LNCaP clone FGC (cell line): ENCODE data around the gene NRDE2.

Experiments used
- DNase-seq: peaks from one replicate; pipeline ENCODE4 v3.0.0-alpha.2; 2011; ENCODE audit warnings: low read depth
- H3K4me3 ChIP-seq: 2 replicates; pipeline ENCODE4 v1.5.1; 2011; ENCODE audit warnings: mild to moderate bottlenecking, low read depth, low read length, control low read depth
- TF ChIP-seq, protein P1 (sequence below): IDR thresholded peaks from 2 replicates; pipeline ENCODE4 v1.5.1; 2012; ENCODE audit warnings: mild to moderate bottlenecking; ENCODE audit not compliant: control insufficient read depth, insufficient read depth; ENCODE audit errors: extremely low read depth

Gene NRDE2

DNA sequence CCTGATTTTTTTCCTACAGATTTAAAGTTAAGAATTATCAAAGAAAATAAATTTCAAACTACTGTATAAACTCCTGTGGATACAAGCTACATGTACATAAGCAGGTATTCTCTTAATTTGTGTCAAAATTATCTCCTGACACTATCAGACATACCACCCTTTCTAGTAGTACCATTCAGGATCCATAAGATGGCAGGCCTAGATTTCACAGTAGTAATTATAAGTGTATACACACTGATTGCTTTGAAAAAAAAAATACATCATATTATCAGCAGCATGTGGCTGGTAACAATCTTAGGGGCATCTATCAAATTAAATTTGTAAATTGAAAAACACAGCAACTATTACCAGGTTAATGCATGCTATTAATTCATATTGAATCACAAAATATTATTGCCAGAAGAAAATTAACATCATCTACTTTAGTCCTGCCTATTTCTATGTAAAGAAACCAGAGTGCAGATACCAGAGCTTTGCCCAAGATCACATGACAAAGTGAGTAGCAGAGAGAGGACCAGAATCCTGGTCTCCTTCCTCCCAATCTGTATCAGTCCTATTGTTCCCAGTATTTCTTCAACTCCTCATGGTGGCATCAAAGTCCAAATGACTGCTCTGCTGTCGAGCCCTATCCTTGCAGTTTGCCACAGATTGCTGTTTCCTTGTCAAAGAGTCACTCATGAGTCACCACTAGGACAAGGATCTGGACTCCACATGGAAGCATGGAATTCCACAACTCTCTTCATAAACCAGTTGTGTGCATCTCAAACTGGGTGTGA is 37.4 kb upstream of the NRDE2 start:
- TF ChIP-seq, protein P1, sequence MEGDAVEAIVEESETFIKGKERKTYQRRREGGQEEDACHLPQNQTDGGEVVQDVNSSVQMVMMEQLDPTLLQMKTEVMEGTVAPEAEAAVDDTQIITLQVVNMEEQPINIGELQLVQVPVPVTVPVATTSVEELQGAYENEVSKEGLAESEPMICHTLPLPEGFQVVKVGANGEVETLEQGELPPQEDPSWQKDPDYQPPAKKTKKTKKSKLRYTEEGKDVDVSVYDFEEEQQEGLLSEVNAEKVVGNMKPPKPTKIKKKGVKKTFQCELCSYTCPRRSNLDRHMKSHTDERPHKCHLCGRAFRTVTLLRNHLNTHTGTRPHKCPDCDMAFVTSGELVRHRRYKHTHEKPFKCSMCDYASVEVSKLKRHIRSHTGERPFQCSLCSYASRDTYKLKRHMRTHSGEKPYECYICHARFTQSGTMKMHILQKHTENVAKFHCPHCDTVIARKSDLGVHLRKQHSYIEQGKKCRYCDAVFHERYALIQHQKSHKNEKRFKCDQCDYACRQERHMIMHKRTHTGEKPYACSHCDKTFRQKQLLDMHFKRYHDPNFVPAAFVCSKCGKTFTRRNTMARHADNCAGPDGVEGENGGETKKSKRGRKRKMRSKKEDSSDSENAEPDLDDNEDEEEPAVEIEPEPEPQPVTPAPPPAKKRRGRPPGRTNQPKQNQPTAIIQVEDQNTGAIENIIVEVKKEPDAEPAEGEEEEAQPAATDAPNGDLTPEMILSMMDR = no peak
- no peak for DNase-seq
- H3K4me3 ChIP-seq = no peak overlapping the region

DNA sequence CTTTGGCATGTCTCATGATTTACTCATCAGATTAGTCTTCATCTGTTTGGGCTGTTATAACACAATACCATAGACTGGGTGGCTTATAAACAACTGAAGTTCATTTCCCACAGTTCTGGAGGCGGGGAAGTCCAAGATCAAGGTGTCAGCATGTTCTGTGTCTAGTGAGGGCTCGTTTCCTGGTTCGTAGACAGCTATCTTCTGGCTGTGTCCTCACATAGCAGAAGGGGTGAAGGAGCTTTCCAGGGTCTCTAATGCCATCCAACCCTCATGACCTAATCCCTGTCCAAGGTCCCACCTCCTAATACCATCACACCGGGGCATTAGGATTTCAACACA is 30.8 kb upstream of the NRDE2 start:
- no peak overlapping the region for H3K4me3 ChIP-seq
- no peak for DNase-seq
- TF ChIP-seq, protein P1 = no peak

DNA sequence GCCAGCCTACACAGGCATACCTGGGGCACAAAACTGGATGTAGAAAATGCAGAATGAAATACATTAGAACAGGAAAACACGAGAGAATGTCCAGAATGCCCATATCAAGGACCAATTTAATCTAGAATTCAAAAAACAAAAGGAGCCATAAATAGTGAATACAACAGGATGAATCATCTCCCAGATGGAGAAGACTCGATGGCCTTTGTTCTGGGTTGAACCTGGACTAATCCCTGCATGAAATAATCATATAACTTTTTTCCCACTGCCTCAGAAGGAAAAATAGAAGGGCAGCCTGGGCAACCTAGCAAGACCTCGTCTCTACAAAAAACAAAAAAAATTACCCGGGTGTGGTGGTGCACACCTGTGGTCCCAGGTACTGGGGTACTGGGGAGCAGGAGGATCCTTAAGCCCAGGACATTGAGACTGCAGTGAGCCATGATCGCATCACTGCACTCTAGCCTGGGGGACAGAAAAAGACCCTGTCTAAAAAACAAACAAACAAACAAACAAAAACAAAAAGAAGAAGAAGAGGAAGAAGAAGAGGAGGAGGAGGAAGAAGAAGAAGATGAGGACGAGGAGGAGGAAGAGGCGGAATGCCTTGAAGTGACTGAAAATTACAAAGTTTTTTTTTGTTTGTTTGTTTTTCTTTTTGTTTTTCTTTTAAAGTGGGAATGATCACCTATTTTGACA is 30.3 kb upstream of the NRDE2 start:
- H3K4me3 ChIP-seq = no peak overlapping the region
- TF ChIP-seq, protein P1 = no peak
- DNase-seq = no peak

DNA sequence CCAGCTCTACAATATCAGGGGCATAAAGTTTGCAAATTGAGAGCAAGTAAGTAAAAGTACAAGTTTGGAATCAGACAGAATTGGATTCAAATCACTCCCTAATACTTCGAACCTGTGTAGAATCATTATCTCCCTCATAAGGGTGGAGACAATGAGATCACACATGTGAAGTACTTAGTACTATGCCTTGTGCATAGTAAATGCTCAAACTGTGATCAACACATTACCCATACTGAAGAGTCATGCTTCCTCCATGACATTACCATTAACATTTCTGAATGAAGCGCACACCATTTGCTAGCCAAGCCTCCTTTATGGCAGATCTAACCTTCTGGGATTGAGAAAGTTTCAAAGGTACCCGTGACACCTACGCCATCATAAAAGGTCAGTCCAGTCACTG is 26.6 kb upstream of the NRDE2 start:
- H3K4me3 ChIP-seq = no peak overlapping the region
- DNase-seq = no peak
- TF ChIP-seq, protein P1 = no peak

DNA sequence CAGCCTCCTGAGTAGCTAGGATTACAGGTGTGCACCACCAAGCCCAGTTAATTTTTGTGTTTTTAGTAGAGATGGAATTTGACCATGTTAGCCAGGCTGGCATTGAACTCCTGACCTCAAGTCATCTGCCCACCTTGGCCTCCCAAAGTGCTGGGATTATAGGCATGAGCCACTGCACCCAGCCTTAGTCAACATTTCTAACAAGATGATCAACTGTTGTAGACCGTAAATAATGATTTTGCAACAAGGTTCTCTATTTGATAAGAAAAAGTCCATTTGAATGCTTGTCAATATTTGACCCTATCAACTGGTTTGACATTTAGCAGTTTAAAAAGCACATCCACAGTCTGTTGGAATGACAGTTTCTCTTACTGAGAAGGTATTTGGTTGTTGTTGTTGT is 25.2 kb upstream of the NRDE2 start:
- TF ChIP-seq, protein P1 = no peak
- no peak for DNase-seq
- no peak overlapping the region for H3K4me3 ChIP-seq

DNA sequence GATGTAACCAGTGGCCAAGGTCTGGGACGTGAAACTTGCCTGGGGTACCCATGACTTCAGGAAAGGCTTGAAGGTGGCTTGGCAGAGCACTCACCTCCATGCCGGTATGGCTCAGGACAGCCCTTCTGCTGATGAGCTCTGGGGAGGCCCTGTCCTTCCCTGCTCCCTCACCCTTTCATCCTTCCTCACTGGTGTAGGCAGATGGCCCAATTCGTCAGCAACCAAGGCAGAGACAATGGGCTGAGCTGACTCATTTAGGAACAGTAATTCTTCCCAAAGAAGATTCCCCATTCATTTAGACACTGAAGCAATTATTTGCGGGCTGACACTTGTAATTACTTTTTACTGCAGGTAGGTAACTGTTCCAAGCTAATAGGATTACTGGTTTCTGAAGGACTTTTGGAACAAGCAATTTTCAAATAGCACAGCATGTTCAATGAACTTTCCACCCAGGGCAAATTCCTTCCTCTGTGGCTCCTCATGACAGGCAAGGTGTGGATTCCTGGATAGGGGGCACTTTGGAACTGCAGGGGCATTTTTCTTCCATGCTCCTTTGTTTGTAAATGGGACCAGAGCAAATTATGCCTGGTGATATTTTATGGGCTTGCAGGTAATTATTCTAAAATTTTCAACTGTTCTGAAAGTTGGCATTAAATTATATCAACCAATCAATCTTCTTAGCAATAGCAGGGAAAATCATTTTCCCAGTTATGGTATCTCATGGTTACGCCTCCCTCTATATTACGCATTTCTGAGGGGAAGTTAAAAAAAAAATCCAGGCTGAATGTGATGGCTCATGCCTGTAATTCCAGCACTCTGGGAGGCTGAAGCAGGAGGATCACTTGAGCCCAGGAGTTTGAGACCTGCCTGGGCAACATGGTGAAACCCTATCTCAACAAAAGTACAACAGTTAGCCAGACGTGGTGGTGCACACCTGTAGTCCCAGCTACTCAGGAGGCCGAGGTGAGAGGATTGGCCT is 24.1 kb upstream of the NRDE2 start:
- no peak for DNase-seq
- H3K4me3 ChIP-seq = no peak overlapping the region
- TF ChIP-seq, protein P1 = no peak
